GM12864 (cell line): Measurements from ENCODE around the gene AQP12A.

Experiments used
- DNase-seq: peaks from one replicate; pipeline ENCODE4 v3.0.0-alpha.2; 2011; ENCODE audit warnings: low read depth
- H3K4me3 ChIP-seq: 2 replicates; pipeline ENCODE4 v1.5.1; 2011; ENCODE audit warnings: mild to moderate bottlenecking, low read depth, low read length, control low read depth
- TF ChIP-seq, protein P1 (sequence below): IDR thresholded peaks from 2 replicates; pipeline ENCODE4 v1.5.1; 2011; ENCODE audit warnings: low read depth, mild to moderate bottlenecking, moderate library complexity, low read length, control low read depth, inconsistent platforms; ENCODE audit errors: missing control alignments

Gene AQP12A

DNA sequence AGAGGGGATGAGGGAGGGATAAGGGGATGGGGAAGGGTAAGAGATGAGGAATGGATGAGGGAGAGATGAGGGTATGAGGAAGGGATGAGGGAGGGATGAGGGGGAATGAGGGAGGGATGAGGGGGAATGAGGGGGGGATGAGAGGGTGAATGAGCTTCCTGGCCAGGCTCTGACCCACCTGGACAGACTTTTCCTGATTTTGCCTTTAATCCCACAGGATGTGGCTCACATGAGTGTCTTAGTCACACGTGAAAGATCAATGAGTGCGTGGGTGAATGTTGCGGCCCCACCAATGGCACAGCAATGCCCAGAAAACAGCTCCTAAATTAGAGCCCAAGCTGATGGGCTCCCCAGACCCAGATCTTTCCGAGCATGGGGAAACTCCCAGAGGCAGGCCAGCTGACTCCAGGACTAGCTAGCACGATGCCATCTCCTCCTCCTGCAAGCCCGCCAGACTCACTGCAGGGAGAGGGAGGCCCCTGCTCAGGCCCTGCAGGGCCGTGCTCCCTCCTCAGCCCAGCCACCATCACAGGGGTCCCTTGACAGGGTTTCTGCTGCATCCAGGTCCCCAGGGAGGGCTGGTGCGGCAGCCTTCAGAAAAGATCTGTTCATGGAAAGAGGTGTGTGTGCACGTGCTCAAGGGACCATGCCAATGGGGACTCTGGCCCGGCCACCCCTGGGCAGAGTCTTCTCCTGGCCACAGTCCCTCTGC lies 41.4 kb downstream of the AQP12A start:
- no peak for DNase-seq
- TF ChIP-seq, protein P1, sequence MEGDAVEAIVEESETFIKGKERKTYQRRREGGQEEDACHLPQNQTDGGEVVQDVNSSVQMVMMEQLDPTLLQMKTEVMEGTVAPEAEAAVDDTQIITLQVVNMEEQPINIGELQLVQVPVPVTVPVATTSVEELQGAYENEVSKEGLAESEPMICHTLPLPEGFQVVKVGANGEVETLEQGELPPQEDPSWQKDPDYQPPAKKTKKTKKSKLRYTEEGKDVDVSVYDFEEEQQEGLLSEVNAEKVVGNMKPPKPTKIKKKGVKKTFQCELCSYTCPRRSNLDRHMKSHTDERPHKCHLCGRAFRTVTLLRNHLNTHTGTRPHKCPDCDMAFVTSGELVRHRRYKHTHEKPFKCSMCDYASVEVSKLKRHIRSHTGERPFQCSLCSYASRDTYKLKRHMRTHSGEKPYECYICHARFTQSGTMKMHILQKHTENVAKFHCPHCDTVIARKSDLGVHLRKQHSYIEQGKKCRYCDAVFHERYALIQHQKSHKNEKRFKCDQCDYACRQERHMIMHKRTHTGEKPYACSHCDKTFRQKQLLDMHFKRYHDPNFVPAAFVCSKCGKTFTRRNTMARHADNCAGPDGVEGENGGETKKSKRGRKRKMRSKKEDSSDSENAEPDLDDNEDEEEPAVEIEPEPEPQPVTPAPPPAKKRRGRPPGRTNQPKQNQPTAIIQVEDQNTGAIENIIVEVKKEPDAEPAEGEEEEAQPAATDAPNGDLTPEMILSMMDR, result no peak

DNA sequence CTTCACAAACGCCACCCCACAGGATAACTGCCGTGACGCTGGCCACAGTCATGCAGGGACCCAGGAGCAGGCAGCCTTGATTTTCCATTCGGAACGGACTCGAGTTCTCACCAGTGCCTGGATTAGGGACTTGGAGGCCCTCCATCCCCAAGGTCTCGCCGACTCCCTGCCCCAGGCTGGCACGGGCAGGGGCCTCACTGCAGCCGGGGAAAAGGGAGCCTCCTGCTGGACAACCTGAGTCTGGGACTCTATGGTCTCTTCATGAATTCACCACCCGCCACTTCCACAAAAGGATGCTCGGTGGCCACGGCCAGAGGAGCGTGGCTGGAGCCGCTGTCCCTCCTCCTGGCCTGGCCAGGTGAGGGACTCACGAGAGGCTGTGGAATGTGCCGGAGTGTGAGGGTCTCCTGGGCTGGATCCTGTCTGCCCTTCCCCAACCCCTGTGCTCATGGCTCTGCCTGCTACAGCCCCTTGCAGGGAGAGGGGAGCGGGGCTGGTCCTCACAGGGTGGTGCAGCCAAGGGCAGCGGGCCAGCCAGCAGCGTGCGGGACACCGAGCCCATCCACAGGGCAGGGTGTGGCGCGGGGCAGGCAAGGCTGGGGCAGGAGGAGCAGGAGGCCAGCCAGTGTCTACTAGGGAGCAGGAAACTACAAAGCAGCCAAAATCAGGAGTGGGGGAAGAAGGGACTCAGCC lies 42.3 kb downstream of the AQP12A start:
- DNase-seq, result no peak
- TF ChIP-seq, protein P1, result peak; percentile 51
- H3K4me3 ChIP-seq, result no peak overlapping the region

More for the DNA sequence above, 41.4 kb downstream of the AQP12A start:
- no peak overlapping the region for H3K4me3 ChIP-seq

DNA sequence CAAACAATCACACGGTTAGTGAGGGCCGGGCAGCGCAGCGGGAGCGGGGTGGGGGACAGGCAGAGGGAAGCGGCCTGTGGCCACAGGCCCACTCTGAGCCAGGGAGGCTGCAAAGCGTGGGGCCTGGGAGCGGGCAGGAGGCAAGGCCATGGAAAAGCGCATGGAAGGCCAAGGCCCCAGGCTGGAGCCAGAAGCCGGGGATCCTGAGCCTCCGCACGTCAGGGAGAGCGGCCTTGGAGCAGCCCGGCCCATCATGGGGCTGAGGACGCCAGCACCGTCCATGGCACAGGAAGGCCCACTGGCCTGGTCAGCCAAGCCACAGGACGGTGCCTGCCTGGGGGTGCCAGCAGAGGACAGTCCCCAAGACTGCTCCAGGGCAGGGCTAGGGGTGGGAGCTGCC lies 43.1 kb downstream of the AQP12A start:
- no peak for DNase-seq
- H3K4me3 ChIP-seq, result no peak overlapping the region
- TF ChIP-seq, protein P1, result no peak

DNA sequence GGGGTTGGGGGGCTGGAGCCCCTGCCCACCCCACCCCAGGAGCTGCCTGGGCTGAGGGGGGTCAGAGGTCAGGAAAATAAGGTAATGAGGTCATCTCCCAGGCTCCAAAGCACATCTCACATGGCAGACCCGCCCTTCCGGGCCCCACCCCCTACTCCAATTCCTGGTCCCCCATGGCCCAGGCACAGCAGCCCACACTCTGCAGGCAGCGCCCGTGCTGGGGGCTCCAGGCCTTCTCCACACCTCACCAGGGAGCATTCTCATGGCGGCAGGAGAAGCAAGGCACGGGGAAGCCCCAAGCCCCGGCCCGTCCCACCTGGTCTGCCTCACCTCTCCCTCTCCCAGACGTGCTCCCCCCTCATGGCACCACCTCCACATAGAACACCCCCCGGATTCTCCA lies 43.8 kb downstream of the AQP12A start:
- no peak for DNase-seq
- H3K4me3 ChIP-seq, result no peak overlapping the region
- TF ChIP-seq, protein P1, result no peak

DNA sequence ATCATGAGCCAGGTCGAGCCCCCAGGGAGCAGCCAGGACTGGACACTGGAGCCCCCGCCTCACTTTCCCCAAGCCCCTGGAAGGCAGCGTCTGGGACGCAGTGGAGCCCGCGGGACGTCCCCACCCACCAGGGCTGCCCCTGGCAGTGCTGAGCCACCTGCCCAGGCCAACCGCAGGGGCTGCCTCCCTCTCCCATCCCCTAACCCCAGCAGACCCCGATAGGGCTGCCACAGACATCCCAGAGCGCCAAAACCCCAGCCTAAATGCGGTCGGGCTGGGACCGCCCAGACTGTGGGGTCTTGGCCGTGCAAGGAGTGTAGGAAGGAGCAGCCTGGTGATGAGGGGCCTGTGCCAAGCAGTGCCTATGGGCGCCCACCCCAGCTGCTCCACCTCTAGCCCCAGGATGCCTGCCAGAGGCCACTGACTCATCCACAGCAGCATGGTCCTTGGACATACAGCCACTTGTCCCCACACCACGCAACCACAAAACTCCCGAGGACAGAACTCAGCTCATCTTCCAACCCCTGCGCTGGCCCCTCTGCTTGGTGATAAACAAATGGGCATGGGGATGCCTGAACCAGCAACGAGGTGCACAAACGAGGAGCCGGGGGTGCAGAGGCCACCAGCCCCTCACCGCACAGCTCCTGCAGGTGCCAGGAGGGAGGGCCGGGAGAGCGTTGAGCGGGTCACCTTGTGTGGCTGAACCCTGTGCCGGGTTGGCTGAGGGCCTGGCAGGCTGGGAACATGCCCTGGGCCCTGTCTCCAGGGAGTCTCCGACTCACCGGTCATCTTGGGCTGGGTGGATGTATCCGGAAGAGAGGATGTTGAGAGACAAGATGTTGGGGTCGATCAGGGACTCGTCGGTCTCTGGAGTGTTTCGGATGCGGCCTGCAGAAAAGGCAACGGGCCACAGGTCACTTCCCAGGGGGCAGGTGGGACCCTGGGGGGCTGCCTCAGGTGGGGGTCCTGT lies 44.9 kb downstream of the AQP12A start:
- no peak for DNase-seq
- TF ChIP-seq, protein P1, result no peak
- H3K4me3 ChIP-seq, result no peak overlapping the region

DNA sequence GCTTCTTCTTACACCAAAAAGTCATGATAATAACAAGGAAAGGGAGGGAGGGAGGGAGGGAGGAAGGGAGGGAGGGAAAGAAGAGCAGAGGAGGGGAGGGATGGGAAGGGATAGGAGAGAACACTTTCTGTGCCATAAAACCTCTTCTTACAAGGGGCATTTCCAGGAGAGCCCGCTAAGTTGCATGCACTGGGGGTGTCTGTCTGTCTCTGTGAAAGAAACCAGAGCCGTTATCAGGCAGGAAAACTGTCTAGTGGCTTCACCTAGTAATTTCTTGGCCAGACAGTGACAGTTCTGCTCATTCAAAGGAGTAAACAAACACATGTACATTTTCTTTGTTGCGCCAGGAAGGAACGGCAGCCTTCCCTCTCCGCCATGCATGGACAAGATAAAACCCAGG lies 45.8 kb downstream of the AQP12A start:
- no peak for DNase-seq
- TF ChIP-seq, protein P1, result no peak
- H3K4me3 ChIP-seq, result no peak overlapping the region
